ENCODE data around the gene SPON1. TPM values are rescaled to one million over a fixed set of nuclear protein-coding genes. Genes with fewer than 3 reads are reported as not detected.

SPON1 gene
- total and polyA plus RNA-seq, 2 of the 8 experiments (the other 6 are each of a cell fraction or from before 2014, with no cell fraction given): 1.5 to 5.4 TPM

DNA sequence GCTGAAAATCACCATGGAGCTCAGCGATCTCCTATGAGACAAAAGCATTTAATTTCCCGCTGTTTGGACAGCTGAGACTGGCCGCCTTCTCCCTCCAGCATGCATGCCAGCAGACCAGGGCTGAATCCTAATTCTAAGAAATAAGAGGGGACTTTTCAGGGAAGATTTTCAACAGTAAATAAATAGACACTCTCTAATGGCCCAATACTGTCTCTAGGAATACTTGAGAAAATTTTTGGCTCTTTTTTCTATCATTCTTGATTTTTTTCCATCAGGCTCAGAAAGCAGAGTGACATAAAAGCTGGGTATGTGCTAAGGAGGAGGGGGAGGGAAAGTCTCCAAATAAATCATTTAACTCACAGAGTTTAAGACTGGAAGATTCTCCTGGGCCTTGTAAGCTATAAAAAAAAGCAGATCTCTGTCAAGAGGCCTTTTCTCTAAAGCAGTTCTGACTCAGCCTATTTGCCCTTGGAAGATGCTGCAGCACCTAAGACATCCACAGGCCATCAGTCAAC is 17.6 kb upstream of the SPON1 start:
- Histone ChIP-seq H2AFZ (ENCODE audit: low read length) (no peak overlapping the region), H4K8ac (ENCODE audit: extremely low read depth, insufficient read depth, low read length) (no peak overlapping the region), H4K20me1 (replicated peaks in 1 of 2; ENCODE audit: control insufficient read depth in 1 of 2, insufficient read depth in 2 of 2, low read length in 2 of 2) (no peaks in the 10 kb centered on the region), H2BK12ac (ENCODE audit: low read depth, low read length) (no peak overlapping the region), H2BK20ac (ENCODE audit: low read length) (no peak overlapping the region), H3K4me3 (ENCODE audit: extremely low read depth in 1 of 4, insufficient read depth in 2 of 4, low read depth in 3 of 4, low read length in 4 of 4) (no peak overlapping the region), H2BK120ac (replicated peaks; ENCODE audit: low read depth, low read length) (no peak overlapping the region), H3K27ac (ENCODE audit: low read depth, low read length) (no peak overlapping the region), H3K9ac (replicated peaks in 1 of 4; ENCODE audit: extremely low read depth in 1 of 4, low read depth in 3 of 4, low read length in 3 of 4) (no peak overlapping the region), H3K4me1 (replicated peaks in 1 of 4; ENCODE audit: control insufficient read depth in 3 of 4, insufficient read depth in 4 of 4, low read length in 3 of 4) (no peaks in the 10 kb centered on the region), H3K56ac (replicated peaks; ENCODE audit: insufficient read length, low read depth, low read length) (no peak overlapping the region), H3K23me2 (ENCODE audit: low read depth, low read length) (no peaks in the 10 kb centered on the region), H3K36me3 (ENCODE audit: control insufficient read depth in 2 of 4, insufficient read depth in 4 of 4, low read length in 3 of 4) (no peaks in the 10 kb centered on the region), H3K27me3 (replicated peaks in 1 of 4; ENCODE audit: control insufficient read depth in 3 of 4, extremely low read depth in 1 of 4, insufficient read depth in 3 of 4, low read length in 3 of 4) (no peaks in the 10 kb centered on the region), H3K79me2 (ENCODE audit: control insufficient read depth in 1 of 2, insufficient read depth in 2 of 2, low read length in 2 of 2) (no peaks in the 10 kb centered on the region), H3K4ac (replicated peaks; ENCODE audit: insufficient read length, low read depth, low read length) (no peak overlapping the region), H3K23ac (ENCODE audit: insufficient read length) (no peak overlapping the region), H4K5ac (ENCODE audit: insufficient read length, low read depth, low read length) (no peak overlapping the region), H2BK15ac (ENCODE audit: low read length) (no peak overlapping the region), H4K91ac (replicated peaks; ENCODE audit: insufficient read length, low read length) (no peak overlapping the region), H3K9me3 (ENCODE audit: insufficient read depth in 2 of 2, low read depth in 1 of 2, low read length in 1 of 2) (no peaks in the 10 kb centered on the region), H3K14ac (ENCODE audit: insufficient read length) (no peak overlapping the region), H2BK5ac (ENCODE audit: low read depth, low read length) (no peak overlapping the region), H3K79me1 (ENCODE audit: low read depth, low read length) (no peaks in the 10 kb centered on the region), H3K4me2 (ENCODE audit: insufficient read depth in 1 of 2, low read depth in 2 of 2, low read length in 2 of 2) (no peak overlapping the region), H2AK5ac (ENCODE audit: low read depth, low read length) (no peak overlapping the region), H3K18ac (ENCODE audit: extremely low read depth, low read length) (no peak overlapping the region)
- DNase-seq (ENCODE audit: low read depth in 1 of 2, low spot score in 2 of 2) (no peak), FAIRE-seq (no peak)
- POLR2A ChIA-PET (ENCODE audit: partially characterized antibody): no interaction called here
- 94% methylated on average over 3 of the region's 3 CpGs; no CpG with 5 or more reads in 1 of the 2 experiments for WGBS, 2 experiments (ENCODE audit: extremely low coverage in 1 of 2, insufficient coverage in 1 of 2, insufficient read length in 1 of 2, insufficient replicate concordance in 2 of 2, low coverage in 1 of 2, low lambda C conversion rate in 2 of 2, missing lambda C conversion rate in 1 of 2)
- CTCF ChIA-PET (ENCODE audit: partially characterized antibody): interaction anchor here (0.5 to 4.9 kb wide), 9 partner anchors 9 to 510 kb away, joined by 3 to 28 read pairs (median 4); no protein-coding TSS in a partner anchor
- TF ChIP-seq YY1 (IDR thresholded peaks at IDR 0.05; ENCODE audit: low read depth, low read length) (no peak), RAD21 (IDR thresholded peaks at IDR 0.05 in 1 of 2, conservative IDR thresholded peaks at IDR 0.05 in 1 of 2; ENCODE audit: low read depth in 2 of 2, low read length in 2 of 2) (no peak), CBX8 (IDR thresholded peaks at IDR 0.05; ENCODE audit: borderline replicate concordance, low read depth, low read length) (no peak), HDAC2 (IDR thresholded peaks at IDR 0.05; ENCODE audit: borderline replicate concordance in 1 of 2, low read depth in 2 of 2, low read length in 2 of 2) (no peak), HDAC6 (IDR thresholded peaks at IDR 0.05; ENCODE audit: low read depth, low read length) (no peak), CEBPB (IDR thresholded peaks at IDR 0.05; ENCODE audit: low read depth, low read length) (no peak)
- TF ChIP-seq, protein P1, sequence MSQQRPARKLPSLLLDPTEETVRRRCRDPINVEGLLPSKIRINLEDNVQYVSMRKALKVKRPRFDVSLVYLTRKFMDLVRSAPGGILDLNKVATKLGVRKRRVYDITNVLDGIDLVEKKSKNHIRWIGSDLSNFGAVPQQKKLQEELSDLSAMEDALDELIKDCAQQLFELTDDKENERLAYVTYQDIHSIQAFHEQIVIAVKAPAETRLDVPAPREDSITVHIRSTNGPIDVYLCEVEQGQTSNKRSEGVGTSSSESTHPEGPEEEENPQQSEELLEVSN (IDR thresholded peaks at IDR 0.05): no peak
- TF ChIP-seq, protein P2, sequence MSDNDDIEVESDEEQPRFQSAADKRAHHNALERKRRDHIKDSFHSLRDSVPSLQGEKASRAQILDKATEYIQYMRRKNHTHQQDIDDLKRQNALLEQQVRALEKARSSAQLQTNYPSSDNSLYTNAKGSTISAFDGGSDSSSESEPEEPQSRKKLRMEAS (IDR thresholded peaks at IDR 0.05): no peak
- TF ChIP-seq, protein P3, sequence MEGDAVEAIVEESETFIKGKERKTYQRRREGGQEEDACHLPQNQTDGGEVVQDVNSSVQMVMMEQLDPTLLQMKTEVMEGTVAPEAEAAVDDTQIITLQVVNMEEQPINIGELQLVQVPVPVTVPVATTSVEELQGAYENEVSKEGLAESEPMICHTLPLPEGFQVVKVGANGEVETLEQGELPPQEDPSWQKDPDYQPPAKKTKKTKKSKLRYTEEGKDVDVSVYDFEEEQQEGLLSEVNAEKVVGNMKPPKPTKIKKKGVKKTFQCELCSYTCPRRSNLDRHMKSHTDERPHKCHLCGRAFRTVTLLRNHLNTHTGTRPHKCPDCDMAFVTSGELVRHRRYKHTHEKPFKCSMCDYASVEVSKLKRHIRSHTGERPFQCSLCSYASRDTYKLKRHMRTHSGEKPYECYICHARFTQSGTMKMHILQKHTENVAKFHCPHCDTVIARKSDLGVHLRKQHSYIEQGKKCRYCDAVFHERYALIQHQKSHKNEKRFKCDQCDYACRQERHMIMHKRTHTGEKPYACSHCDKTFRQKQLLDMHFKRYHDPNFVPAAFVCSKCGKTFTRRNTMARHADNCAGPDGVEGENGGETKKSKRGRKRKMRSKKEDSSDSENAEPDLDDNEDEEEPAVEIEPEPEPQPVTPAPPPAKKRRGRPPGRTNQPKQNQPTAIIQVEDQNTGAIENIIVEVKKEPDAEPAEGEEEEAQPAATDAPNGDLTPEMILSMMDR (IDR thresholded peaks at IDR 0.05; ENCODE audit: control extremely low read depth in 1 of 3, insufficient read depth in 1 of 3, low read depth in 1 of 3, low read length in 3 of 3): no peak
